NCI-H146 treated with DMSO at 0.1 percent for 48 hours (cell line): ENCODE results near the gene DNAI2.

ENCODE experiments used
- DNase-seq: peaks from one replicate; lab custom pipeline; 2025; ENCODE audit not compliant: unreplicated experiment; lab: John Stamatoyannopoulos, UW

DNAI2 gene

DNA sequence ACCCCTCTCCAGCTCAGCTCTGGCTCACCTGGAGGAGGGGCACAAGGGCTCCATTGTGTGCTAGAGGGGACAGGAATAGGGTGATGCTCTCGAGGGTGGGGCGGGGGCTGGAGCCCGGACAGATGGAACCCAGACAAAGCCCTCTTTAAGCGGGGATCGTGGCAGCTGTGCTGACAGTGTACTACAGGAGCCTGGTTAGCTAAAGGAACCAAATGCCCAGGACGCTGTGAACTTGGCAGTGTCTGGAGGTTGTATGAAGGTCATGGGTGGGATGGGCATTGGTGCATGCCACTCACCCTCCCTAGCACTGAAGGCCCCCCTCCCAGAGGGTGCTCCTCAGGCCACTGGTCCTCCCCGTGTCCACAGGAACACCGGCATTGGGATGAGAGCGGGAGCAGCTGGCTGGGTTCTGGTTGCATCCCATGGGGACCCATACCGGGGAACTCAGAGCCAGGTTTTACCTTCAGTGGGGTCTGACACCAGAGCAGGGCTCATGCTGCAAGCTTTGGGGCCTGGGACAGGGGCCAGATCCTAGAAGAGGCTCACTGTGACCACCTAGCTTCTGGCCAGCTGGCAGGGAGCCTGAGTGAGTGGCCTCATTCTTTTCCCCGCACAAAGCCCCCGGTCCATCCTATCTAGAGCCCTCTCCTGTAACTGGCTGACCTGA lies 63.9 kb downstream of the DNAI2 start:
- no peak for DNase-seq

DNA sequence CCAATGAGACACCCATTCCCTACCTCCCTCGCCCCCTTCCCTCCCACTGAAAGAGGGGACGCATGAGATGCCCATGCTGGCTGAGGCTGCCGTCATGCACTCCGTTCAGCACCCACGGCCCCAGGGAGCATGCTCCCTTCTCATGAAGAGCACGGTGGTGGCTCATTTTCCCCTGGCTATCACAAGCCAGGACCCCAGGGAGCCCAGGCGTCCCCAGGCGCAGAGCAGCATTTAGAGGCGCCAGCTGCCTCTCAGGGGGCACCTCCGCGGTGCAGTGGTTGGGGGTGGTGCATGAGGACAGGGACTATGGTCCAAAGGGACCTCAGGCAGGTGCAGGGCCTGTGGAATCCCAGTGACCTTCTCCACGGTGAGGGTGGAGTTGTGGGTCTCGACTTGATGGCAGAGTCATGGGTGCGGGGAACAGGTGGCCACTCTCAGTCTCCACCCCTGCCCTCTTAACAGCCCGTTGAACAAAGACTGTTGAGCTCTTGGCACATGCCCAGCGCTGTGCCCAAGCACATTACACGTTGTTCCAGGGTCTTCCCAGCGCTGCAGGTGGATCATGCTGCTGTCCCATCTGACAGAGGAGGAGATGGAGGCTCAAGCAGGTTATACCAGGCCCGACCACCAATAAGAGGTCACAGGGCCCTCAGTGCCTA lies 65.6 kb downstream of the DNAI2 start:
- no peak for DNase-seq

DNA sequence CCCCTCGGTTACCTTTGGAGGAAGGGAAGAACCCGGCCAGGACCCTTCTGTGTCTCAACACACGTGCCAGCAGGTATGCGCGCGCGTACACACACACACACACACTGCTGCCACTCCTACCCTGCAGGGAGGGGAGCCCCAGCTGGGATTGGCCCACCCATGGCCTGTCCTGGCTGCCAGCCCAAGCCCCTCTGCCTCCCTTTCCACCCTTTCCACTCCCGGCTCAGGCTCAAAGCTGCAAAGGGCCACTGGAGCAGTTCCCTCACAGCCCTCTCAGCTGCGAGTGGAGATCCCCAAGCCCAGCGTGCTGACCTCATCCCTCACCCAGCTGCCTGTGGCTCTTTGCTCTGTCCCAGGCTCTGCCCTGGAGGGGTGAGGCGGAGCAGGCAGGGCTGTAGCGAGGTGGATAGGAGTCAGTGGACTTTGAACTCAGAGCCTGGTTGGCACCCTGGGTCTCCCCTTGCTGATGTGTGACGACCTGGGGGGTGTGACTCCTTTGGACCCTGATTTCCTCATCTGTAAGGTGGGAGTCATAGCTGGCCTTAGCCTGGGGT lies 66.5 kb downstream of the DNAI2 start:
- DNase-seq: no peak

DNA sequence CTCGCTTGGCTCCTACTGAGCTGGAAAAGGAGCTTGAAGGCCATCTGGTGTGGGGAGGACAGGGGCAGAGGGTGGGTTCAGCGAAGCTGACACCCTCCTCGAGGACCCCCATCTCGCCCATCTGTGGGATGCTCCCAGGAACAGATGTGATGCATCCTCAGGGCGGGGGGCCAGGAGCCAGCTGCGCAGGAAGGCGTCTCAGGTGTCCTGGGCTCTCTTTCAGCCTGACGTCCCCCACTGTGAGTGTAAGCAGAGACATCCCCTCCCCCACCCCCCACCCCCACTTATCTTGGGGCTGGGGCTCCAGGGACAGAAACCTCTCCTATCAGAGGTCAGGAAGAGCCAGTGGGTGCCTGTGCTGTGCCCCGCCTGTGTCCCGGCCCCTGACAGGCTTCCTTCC lies 68.2 kb downstream of the DNAI2 start:
- no peak for DNase-seq

DNA sequence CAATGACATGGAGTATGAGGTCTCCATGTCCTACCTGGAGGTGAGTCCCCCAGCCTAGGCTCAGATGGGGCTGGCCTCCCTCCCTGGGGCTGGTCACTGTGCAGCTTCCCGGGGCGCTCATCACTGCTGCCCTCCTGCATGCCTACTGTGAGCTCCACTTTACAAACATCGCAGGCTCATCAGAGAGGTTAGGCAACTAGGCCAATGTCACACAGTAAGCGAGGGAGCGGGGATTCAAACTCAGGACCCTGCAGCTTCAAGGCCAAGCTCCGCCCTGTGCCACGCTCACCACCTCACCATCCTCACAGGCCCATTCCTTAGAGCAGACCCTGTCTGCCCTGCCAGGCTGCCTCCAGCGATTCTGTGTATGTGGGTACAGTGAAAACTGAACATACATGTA lies 69.1 kb downstream of the DNAI2 start:
- no peak for DNase-seq

DNA sequence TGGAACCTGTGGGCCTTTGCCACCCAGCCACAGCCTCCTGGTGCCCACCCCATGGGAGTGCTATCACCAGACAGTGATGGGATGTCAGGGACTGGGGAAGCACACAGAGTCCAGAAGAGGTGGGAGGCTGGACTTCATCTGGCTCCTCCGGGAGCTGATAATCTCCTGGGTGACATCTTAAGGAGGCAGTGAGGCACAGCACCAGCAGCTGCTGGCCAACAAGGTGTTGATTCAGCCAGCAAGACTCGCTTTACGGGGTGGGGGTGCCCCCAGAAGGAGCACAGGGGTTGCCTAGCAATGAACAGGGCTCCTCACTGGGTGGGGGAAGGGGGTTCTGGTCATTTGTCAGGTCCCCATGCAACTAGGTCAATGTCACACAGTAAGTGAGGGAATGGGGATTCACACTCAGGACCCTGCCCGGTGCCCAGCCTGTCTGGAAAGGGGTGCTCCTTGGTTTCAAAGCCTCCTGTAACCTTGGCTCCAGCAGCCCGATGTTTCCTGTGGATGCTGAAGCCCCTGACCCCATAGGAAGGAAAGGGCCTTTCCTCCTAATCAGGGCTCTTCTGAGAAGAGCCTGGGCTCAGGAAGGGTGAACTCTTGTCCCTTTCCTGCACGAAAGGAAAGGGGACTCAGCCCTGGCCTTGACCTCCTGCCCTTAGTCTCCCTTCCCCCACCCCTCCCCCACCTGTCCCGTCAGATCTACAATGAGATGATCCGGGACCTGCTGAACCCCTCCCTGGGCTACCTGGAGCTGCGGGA lies 69.7 kb downstream of the DNAI2 start:
- DNase-seq: no peak

DNA sequence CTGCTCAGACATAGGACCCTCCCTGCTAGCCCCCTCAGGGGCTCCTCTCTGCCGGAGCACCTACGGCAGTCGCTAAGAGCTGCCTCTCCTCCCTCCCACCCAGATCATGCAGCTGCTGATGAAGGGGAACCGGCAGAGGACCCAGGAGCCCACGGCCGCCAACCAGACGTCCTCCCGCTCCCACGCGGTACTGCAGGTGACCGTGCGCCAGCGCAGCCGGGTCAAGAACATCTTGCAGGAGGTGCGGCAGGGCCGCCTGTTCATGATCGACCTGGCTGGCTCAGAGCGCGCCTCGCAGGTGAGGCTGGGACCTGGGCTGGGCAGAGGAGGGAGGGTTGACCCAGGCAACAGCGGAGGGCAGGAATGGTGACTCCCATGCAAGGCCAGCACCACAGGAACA lies 70.6 kb downstream of the DNAI2 start:
- no peak for DNase-seq

DNA sequence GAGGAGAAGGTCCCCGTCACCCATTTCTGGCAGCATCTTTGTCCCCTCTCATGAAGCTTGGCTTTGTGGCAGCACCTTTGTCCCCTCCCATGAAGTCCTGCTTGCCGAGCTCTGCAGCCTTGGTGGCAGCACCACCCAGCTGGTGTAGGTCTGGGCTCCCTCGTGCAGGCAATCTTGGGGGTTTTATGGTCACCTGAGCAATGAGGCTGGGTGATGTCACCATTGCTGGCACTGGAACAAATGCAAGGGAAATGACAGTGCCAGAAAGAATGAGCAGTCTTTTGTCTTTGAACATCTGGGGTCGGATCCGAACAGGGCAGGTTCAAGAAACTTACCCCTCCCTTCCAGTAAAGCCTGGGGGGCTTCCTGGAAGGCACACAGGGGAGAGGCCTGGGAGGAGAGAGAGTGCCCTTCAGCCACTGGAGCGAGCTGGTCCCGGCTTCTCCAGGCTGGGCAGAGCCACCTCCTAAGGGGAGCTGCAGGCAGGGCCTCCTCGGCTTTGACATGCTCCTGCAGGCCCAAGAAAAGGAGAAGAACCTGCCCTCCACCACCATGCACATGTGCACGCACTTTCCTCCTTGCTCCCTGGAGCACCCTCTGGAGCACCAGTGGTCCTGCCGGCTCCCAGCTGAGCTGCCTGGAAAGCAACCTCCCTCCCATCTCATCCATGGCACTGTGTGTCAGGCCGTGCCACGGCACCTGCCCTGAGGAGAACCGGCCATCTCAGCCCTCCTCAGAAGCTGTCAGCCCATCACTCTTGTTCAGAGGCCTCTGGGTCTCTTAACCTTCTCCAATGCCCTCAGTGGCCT lies 71.6 kb downstream of the DNAI2 start:
- DNase-seq: no peak

DNA sequence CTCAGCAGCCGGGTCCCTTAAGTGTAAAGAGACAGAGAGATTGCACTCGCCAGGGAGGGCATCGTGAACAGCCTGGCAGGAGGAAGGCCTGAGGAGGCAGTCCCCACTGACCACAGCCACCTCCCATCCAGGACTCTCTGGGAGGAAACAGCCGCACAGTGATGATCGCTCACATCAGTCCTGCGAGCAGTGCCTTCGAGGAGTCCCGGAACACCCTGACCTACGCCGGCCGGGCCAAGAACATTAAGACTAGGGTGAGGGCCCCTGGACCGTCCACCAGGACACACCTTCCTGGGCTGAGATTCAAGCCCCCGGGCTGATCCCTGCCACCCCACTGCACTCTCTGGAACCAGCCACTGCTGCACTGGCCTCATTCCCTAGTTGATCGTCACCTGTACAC lies 73.6 kb downstream of the DNAI2 start:
- DNase-seq: no peak

DNA sequence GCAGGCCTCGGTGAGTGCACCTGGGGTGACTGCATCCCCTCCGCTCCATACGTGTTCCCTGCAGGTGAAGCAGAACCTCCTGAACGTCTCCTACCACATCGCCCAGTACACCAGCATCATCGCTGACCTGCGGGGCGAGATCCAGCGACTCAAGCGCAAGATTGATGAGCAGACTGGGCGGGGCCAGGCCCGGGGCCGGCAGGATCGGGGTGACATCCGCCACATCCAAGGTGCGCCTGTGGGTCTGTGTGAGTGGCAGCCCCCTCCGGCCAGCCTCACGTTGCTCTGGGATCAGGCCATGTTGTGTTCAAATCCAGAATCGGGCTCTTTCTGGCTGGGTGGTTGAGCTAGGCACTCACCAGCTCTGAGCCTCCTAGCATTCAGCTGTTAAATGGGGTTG lies 75.1 kb downstream of the DNAI2 start:
- DNase-seq: no peak

DNA sequence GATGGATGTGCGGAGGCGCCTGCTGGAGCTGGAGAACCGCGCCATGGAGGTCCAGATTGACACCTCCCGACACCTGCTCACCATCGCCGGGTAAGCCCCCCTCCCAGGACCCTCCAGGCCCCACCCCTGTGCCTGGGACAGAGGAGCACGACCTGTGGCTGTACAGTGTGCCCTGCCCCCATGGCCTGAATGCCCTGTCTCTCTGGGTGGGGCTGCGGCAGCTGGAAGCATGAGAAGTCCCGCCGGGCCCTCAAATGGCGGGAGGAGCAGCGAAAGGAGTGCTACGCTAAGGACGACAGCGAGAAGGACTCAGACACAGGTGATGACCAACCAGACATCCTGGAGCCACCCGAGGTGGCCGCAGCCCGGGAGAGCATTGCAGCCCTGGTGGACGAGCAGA lies 76.5 kb downstream of the DNAI2 start:
- no peak for DNase-seq

DNA sequence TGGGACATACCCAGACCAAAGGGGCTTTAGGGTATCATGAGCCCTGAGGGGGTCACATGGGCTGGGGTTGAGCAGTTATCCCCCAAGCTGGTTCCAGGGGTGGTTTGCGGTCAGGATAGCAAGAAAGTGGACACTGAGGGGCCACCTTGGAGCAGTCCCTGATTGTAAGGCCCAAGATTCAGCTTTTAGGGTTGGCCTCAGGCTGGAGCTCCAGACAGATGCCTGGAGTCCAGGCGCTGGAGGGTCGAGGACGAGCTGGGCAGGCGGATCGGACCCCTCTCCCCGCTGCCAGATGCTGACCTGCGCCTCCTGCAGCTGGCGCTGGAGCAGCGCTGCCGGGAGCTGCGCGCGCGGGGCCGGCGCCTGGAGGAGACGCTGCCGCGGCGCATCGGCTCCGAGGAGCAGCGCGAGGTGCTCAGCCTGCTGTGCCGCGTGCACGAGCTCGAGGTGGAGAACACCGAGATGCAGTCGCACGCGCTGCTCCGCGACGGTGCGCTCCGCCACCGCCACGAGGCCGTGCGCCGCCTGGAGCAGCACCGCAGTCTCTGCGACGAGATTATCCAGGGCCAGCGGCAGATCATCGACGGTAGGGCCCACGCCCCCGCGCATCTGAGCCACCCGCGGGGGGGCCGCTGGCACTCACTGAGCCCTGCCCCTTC lies 77.6 kb downstream of the DNAI2 start:
- no peak for DNase-seq

DNA sequence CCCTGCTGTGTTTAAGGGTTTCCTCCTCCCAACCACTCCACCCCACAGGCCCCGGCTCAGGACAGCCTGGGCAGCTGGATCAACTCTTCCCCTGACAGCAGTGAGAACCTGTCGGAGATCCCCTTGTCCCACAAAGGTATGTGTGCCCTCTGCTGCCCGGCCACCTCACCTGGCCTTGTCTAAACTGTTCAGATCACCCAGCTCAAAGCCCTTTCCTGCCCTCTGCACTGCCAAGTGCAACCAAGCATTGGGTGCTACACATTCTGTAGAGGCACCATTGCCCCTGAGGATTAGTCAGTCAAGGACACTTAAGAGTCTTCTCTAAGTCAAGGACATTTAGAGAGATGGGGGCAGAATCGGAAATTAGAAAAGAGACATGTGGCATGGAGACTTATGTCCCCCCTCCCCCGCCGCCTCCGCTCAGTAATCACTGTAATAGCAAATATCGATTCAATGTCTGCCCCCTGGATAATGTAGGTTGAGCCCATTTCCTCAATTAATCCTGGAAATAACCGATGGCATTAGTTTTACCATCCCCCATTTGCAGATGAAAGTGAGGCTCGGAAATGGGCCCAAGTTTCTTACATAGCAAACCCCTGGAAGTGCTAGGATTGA lies 79.5 kb downstream of the DNAI2 start:
- no peak for DNase-seq

DNA sequence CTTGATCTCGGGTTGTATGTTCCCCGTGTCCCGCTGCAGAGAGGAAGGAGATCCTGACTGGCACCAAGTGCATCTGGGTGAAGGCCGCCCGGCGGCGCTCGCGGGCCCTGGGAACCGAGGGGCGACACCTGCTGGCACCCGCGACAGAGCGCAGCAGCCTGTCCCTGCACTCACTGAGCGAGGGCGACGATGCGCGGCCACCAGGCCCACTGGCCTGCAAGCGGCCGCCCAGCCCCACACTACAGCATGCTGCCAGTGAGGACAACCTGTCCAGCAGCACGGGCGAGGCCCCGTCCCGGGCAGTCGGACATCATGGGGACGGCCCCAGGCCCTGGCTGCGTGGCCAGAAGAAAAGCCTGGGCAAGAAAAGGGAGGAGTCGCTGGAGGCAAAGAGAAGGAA lies 80.1 kb downstream of the DNAI2 start:
- no peak for DNase-seq

DNA sequence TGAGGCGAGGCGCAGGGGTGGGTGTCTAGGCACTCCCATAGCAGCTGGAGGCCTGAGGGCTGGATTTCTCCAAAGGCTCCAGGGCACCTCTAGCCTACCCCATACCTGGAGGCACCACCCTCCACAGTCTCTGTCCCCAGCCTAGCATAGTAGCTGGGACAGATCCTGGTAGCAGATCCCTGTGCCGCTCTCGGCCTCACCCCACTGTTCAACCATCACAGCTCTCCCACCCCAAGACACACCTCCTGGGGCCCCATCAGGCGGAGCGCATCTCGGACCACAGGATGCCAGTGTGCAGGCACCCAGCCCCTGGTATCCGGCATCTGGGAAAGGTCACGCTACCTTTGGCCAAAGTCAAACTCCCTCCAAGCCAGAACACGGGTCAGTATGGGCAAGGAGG lies 80.5 kb downstream of the DNAI2 start:
- DNase-seq: no peak

DNA sequence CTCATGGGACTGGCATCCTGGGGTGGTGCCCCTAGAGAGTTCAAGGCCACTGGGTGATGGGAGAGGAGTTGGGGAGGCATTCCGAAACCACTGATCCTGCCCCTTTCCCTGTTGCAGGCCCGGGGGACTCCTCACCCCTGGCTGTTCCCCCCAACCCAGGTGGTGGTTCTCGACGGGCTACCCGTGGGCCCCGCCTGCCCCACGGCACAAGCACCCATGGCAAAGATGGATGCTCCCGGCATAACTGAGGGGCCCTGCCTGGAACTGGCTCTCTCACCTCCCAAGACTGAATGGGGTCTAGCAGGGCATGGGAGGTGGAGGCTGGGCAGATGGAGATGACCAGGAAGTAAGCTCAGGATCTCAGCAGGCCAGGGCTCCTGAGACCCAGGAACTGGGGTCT lies 81.0 kb downstream of the DNAI2 start:
- DNase-seq: no peak

DNA sequence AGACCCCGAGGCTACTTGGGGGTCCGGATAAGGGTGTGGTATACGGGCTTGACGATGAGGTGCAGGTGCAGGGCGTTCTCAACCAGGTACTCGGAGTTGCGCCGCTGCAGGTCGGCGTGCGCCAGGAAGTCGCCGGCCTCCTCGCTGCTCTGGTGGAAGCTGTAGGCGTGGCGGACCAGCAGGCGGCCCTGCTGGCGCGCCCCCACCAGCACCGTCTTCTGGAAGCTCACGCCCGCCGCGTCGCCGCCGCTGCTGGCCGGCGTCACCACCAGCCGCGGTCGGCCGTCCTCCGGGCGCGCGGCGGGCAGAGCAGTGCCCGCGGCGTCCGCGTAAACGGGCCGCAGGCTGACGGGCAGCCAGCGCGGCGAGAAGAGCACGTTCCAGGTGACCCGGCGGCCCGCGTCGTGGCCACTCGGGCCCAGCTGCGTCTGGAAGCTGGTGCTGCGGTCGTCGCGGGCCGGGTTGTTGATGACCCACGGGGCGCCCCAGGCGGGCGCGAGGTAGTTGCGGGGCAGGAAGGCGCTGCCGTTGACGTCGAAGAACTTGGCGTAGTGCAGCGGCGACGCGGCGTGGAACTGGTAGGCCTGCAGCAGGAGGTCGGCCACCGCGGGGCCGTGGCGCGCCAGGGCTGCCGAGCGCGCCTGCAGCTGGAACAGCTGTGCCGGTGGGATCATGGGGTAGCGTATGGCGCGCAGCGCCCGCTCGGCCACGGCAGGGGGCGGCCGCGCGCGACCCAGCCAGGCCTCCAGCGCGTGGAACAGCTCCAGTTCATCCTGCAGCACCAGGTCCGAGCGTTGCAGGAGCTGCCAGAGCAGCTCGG lies 82.8 kb downstream of the DNAI2 start:
- DNase-seq: no peak

DNA sequence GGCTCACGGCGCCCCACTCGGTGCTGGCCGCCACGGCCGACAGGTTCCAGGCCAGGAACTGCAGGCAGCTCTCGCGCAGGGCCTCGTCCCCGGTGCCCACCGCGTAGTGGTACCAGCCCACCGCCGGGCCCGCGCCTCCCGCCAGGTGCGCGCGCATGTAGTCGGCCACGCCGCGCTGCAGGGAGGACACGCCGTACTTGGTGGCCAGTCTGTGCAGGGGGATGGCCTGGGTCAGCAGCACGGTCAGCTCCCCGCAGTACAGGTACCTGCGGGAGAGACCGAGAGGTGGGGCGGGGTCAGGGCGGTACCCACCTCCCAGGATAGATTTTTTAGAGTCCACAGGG lies 83.4 kb downstream of the DNAI2 start:
- DNase-seq: no peak

DNA sequence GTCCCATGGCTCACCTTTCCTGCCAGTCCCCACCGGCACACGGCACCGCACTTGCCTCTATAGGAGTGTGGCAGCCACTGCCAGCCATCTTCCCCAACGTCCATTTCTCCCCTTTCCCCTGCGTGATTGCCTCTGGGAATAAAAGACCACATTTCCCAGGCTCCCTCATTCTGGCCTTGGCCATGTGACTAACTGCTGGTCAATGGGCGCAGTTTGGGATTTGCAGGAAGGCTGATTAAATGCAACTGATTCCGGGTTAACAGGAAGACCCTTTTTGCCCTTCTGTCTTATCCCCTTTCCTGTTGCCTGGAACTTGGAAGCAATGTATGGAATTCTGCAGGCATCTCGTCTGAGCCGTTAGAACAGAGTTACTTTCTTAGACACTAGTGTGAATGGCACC lies 84.7 kb downstream of the DNAI2 start:
- no peak for DNase-seq

DNA sequence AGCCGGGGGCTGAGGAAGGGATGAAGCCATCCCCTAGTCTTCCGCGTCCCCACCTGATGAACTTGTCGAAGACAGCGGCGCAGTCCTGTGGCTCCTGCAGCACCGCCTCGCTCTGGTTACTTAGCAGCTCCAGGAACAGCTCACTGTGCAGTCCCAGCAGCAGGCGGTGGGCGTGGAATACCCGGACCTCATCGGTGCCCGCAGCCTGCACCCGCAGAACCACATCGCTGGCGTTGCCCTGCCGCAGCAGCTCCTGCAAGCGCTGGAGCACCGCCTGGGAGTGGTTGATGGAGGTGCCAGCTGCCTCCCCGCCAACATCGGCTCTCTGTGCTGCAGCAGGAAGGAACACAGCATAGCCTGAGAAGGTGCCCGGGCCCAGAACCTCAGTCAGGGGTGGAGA lies 85.9 kb downstream of the DNAI2 start:
- DNase-seq: no peak
